Ovary (tissue), 9 donors: ENCODE measurements around the gene KCNIP4. TPM values are rescaled to one million over a fixed set of nuclear protein-coding genes. Genes with fewer than 3 reads are reported as not detected.

ENCODE experiments used
- DNase-seq, 5 donors: peaks; one replicate each; pipeline ENCODE4 v3.0.0-alpha.2; 2019 to 2020
- H3K27ac ChIP-seq, 2 donors: fragments of 200-600 bp; one replicate each; pipeline versions ENCODE4 v1.5.1 to v1.8.0; 2019 to 2022
- H3K27me3 ChIP-seq: fragments of 200-600 bp; one replicate; pipeline ENCODE4 v1.8.0; 2022
- H3K36me3 ChIP-seq: fragments of 200-600 bp; sonication (generic); one replicate; pipeline ENCODE4 v1.5.1; 2019
- H3K4me1 ChIP-seq: one replicate; pipeline ENCODE4 v1.8.1; 2013; ENCODE audit warnings: mild to moderate bottlenecking, moderate library complexity; ENCODE audit not compliant: insufficient read depth
- H3K4me3 ChIP-seq: fragments of 200-600 bp; sonication (generic); one replicate; pipeline ENCODE4 v1.5.1; 2017
- H3K9me3 ChIP-seq, 2 donors: fragments of 200-600 bp in 1 of 2; sonication (generic) in 1 of 2; one replicate each; pipeline versions ENCODE4 v1.5.1 to v1.8.1; 2013 to 2019; ENCODE audit warnings: mild to moderate bottlenecking in 1 of 2, moderate library complexity in 1 of 2
- EP300 ChIP-seq: sonication (generic); formaldehyde crosslinking; IDR thresholded peaks from one replicate; pipeline ENCODE4 v1.6.1; 2017; ENCODE audit warnings: antibody characterized with exemption
- POLR2A ChIP-seq: fragments of 450-650 bp; IDR thresholded peaks from one replicate; pipeline ENCODE4 v1.6.1; 2017; ENCODE audit warnings: antibody characterized with exemption, mild to moderate bottlenecking, moderate library complexity
- WGBS, 3 donors: extraction: QIAGEN DNeasy Blood & Tissue Kit in 1 of 3; methylation state at CpG; one replicate each; pipeline versions ENCODE4 v1.1.5 to v1.1.7; 2013 to 2017; 5-methylcytosine and 5-hydroxymethylcytosine counted together
- intact Hi-C, 4 donors: fragments of 100-400 bp; cut with DNase I; formaldehyde crosslinking; loops; one replicate each; pipeline versions ENCODE4 v1.11.0 to v1.15.1; 2022 to 2023
- polyA plus RNA-seq, 2 donors: library from polyadenylated mRNA; stranded (reverse); fragments of 200-250 nt in 1 of 2; fragments of 350-450 nt in 1 of 2; fragmentation: Illumina TruSeq in 1 of 2; extraction: RNeasy Lipid Tissue Mini Kit (QIAGEN cat#74804) in 1 of 2; gene quantifications; one replicate each; pipeline ENCODE4 v1.2.3, GENCODE V29; 2013 to 2014
- total RNA-seq, 7 donors: library from RNA; depleted of rRNA in 2 of 7; stranded (reverse); fragments of >200 nt in 2 of 7; fragmentation: NEBNext Ultra II Directional in 3 of 7; extraction: Animal tissue kit (Norgen Biotek cat#: 25700) in 3 of 7; gene quantifications; one replicate each; pipeline versions ENCODE4 v1.1.0 to v1.2.4, GENCODE V29; 2016 to 2023
- TF ChIP-seq, protein P1 (sequence below), 3 donors: fragments of 450-650 bp in 2 of 3; fragments of 200-600 bp in 1 of 3; IDR thresholded peaks; one replicate each; pipeline versions ENCODE4 v1.5.1 to v1.8.0; 2016 to 2022; ENCODE audit warnings: antibody characterized with exemption in 3 of 3, mild to moderate bottlenecking in 1 of 3
- donor health status: DM: no; HTN: no; CAD: no; lungs with moderate emphysema.
- donor health status: DM: no; HTN: no; CAD: no.
- donor health status: Bipolar disorder and iron deficiency.
- donor health status: DM: yes; HTN: yes; CAD: no.
- donor health status: DM: no; HTN: no; CAD: no.
- donor health status: DM: yes; HTN: yes; CAD: no.

Gene KCNIP4
- total and polyA plus RNA-seq, 9 donors = 0.11 to 3.9 (median 0.93) TPM; not detected in 1

DNA sequence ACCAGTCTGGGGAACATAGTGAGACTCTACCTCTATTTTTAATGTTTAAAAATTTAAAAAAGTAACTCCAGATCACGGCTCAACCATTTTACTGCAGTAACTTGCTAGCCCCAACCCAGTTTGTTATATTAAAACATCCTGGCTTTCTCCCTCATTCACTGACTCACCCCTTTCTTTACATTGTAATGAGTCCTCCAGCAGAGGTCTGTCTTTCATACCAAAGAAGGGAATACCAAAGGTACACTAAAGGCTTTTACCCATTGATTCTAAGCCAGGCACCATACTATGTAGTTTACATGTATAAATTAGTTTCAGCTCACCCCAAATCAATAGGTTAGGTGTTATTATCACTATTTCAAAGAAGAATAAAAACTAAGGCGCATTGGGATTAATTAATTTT is 961.4 kb downstream of the KCNIP4 start:
- Histone ChIP-seq H3K4me3 (no peak overlapping the region), H3K27me3 (no peaks in the 10 kb centered on the region), H3K27ac (no peak overlapping the region), H3K9me3 (no peaks in the 10 kb centered on the region), H3K4me1 (no peaks in the 10 kb centered on the region), H3K36me3 (no peaks in the 10 kb centered on the region)
- TF ChIP-seq, protein P1, sequence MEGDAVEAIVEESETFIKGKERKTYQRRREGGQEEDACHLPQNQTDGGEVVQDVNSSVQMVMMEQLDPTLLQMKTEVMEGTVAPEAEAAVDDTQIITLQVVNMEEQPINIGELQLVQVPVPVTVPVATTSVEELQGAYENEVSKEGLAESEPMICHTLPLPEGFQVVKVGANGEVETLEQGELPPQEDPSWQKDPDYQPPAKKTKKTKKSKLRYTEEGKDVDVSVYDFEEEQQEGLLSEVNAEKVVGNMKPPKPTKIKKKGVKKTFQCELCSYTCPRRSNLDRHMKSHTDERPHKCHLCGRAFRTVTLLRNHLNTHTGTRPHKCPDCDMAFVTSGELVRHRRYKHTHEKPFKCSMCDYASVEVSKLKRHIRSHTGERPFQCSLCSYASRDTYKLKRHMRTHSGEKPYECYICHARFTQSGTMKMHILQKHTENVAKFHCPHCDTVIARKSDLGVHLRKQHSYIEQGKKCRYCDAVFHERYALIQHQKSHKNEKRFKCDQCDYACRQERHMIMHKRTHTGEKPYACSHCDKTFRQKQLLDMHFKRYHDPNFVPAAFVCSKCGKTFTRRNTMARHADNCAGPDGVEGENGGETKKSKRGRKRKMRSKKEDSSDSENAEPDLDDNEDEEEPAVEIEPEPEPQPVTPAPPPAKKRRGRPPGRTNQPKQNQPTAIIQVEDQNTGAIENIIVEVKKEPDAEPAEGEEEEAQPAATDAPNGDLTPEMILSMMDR (IDR thresholded peaks at IDR 0.05) = no peak
- TF ChIP-seq EP300 = no peak
- DNase-seq = no peak
- WGBS, 3 donors = 90 to 93% (median 92%) methylated on average over 2 of the region's 2 CpGs
- intact Hi-C loops = no loop called here

DNA sequence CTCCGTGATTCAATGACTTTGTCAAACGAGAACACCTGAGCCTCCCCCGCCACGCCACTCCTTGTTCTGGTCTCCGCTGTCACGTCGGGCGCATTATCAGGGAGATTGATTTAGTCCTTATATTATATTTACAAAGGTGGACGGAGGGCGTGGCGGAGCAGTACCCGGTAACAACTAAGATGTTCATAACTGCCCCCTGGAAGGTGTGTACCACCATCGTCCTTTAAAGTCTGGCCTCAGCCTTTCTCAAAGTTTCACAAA is 964.1 kb downstream of the KCNIP4 start:
- no peaks in the 10 kb centered on the region for H3K27me3 ChIP-seq
- WGBS, 3 donors = 61 to 73% (median 64%) methylated on average over 13 of the region's 13 CpGs
- H3K27ac ChIP-seq = no peak overlapping the region
- no peak overlapping the region for H3K4me3 ChIP-seq
- H3K9me3 ChIP-seq = no peaks in the 10 kb centered on the region
- DNase-seq = no peak
- H3K4me1 ChIP-seq = no peaks in the 10 kb centered on the region
- H3K36me3 ChIP-seq = no peaks in the 10 kb centered on the region
- TF ChIP-seq, protein P1 (IDR thresholded peaks at IDR 0.05) = no peak
- TF ChIP-seq EP300 = no peak
- TF ChIP-seq POLR2A = no peak
- intact Hi-C loops = no loop called here

- Histone ChIP-seq H3K27me3 (no peaks in the 10 kb centered on the region), H3K27ac (no peak overlapping the region), H3K9me3 (no peaks in the 10 kb centered on the region), H3K36me3 (no peaks in the 10 kb centered on the region), H3K4me1 (no peaks in the 10 kb centered on the region), H3K4me3 (no peak overlapping the region)
- TF ChIP-seq EP300 (no peak), POLR2A (no peak)
- TF ChIP-seq, protein P1 (IDR thresholded peaks at IDR 0.05) = no peak
- WGBS, 3 donors = 7 to 13% (median 7%) methylated on average over 28 to 31 of the region's 31 CpGs
- intact Hi-C loops = no loop called here
- peak in 1 of 5 donors; percentile 12 for DNase-seq
Observed at GRCh38 chr4:20983763-20984575, 964.6 kb downstream of the KCNIP4 start.

GRCh38 chr4:20982544-20982943 is 966.0 kb downstream of the KCNIP4 start:
- Histone ChIP-seq H3K27ac (no peak overlapping the region), H3K36me3 (no peaks in the 10 kb centered on the region), H3K9me3 (no peaks in the 10 kb centered on the region), H3K4me3 (no peak overlapping the region), H3K4me1 (no peaks in the 10 kb centered on the region), H3K27me3 (no peaks in the 10 kb centered on the region)
- intact Hi-C loops = no loop called here
- DNase-seq = no peak
- no peak for TF ChIP-seq POLR2A
- TF ChIP-seq EP300 = no peak
- TF ChIP-seq, protein P1 (IDR thresholded peaks at IDR 0.05) = no peak
- 78 to 83% (median 82%) methylated on average over 3 of the region's 3 CpGs for WGBS, 3 donors
